ENCODE results near the gene RBL2. TPM values are rescaled to one million over a fixed set of nuclear protein-coding genes. Genes with fewer than 3 reads are reported as not detected.
"Not testable (repeated sequence)": the region's sequence is repeated elsewhere in the genome, so short reads cannot be mapped to it uniquely, and the experiment has no call there.

RBL2 gene
- total and polyA plus RNA-seq, 2 donors (not counting 1 experiment from before 2014, with no cell fraction given) = 70.7 to 171 TPM

GRCh38 chr16:53537626-53538025 is 103.4 kb downstream of the RBL2 start:
- POLR2A ChIA-PET = no interaction called here
- Mint-ChIP-seq H3K27ac (no peak overlapping the region), H3K4me1 (peaks cover 5% of the 10 kb centered on the region), H3K4me3 (no peak overlapping the region), H3K27me3 (peaks cover 8% of the 10 kb centered on the region), H3K9me3 (ENCODE audit: insufficient read depth) (no peaks in the 10 kb centered on the region)
- Histone ChIP-seq H2AFZ (ENCODE audit: insufficient read depth, low read depth, low read length, poor library complexity, severe bottlenecking) (no peak overlapping the region), H3K27ac (ENCODE audit: low read length in 2 of 2) (no peak overlapping the region), H3K9ac (ENCODE audit: low read length) (no peak overlapping the region), H4K20me1 (ENCODE audit: control insufficient read depth, insufficient read depth, low read length, poor library complexity, severe bottlenecking) (no peaks in the 10 kb centered on the region), H3K36me3 (replicated peaks in 1 of 2; ENCODE audit: control extremely low read depth in 1 of 2, control insufficient read depth in 1 of 2, extremely low read depth in 1 of 2, insufficient read depth in 2 of 2, low read length in 1 of 2) (no peaks in the 10 kb centered on the region), H3K79me2 (ENCODE audit: control insufficient read depth, insufficient read depth, low read length) (no peaks in the 10 kb centered on the region), H3K4me3 (ENCODE audit: control extremely low read depth in 1 of 5, extremely low read depth in 1 of 5, insufficient read depth in 1 of 5, low read depth in 2 of 5, low read length in 4 of 5) (no peak overlapping the region), H3K9me3 (ENCODE audit: control extremely low read depth in 1 of 3, control insufficient read depth in 2 of 3, insufficient read depth in 1 of 3, low read length in 2 of 3) (no peaks in the 10 kb centered on the region), H3K4me1 (ENCODE audit: control insufficient read depth in 2 of 2, insufficient read depth in 2 of 2, low read length in 2 of 2) (no peaks in the 10 kb centered on the region), H3K27me3 (replicated peaks in 1 of 4; ENCODE audit: control extremely low read depth in 1 of 4, control insufficient read depth in 3 of 4, insufficient read depth in 4 of 4, low read length in 3 of 4) (peaks cover 0 to 9% (median 1%) of the 10 kb centered on the region in 4 experiments), H3K4me2 (replicated peaks; ENCODE audit: low read depth, low read length, poor library complexity, severe bottlenecking) (no peak overlapping the region)
- intact Hi-C loops (cut with micrococcal nuclease) = no loop called here
- ATAC-seq (ENCODE audit: low read depth) (no peak), DNase-seq (no peak)
- no peak for TF ChIP-seq CTCF (IDR thresholded peaks at IDR 0.05)
- TF ChIP-seq EZH2 (IDR thresholded peaks at IDR 0.05; ENCODE audit: borderline replicate concordance, insufficient read depth, low read depth, low read length, poor library complexity, severe bottlenecking) = no peak
- 73% methylated on average over 2 of the region's 5 CpGs for WGBS (ENCODE audit: insufficient coverage)
- CTCF ChIA-PET = no interaction called here

GRCh38 chr16:53539346-53539745 is 105.1 kb downstream of the RBL2 start:
- H3K36me3 ChIP-seq (replicated peaks in 1 of 2; ENCODE audit: control extremely low read depth in 1 of 2, control insufficient read depth in 1 of 2, extremely low read depth in 1 of 2, insufficient read depth in 2 of 2, low read length in 1 of 2); DNase-seq; H3K4me3 Mint-ChIP-seq; H4K20me1 ChIP-seq (ENCODE audit: control insufficient read depth, insufficient read depth, low read length, poor library complexity, severe bottlenecking); H3K27ac ChIP-seq (ENCODE audit: low read length in 2 of 2); H3K4me1 Mint-ChIP-seq; H3K4me3 ChIP-seq (ENCODE audit: control extremely low read depth in 1 of 5, extremely low read depth in 1 of 5, insufficient read depth in 1 of 5, low read depth in 2 of 5, low read length in 4 of 5); H2AFZ ChIP-seq (ENCODE audit: insufficient read depth, low read depth, low read length, poor library complexity, severe bottlenecking); intact Hi-C loops (cut with micrococcal nuclease); H3K9ac ChIP-seq (ENCODE audit: low read length); POLR2A ChIA-PET; H3K4me2 ChIP-seq (replicated peaks; ENCODE audit: low read depth, low read length, poor library complexity, severe bottlenecking); H3K27ac Mint-ChIP-seq; H3K9me3 ChIP-seq (ENCODE audit: control extremely low read depth in 1 of 3, control insufficient read depth in 2 of 3, insufficient read depth in 1 of 3, low read length in 2 of 3); ATAC-seq (ENCODE audit: low read depth); CTCF ChIA-PET; H3K4me1 ChIP-seq (ENCODE audit: control insufficient read depth in 2 of 2, insufficient read depth in 2 of 2, low read length in 2 of 2); H3K79me2 ChIP-seq (ENCODE audit: control insufficient read depth, insufficient read depth, low read length); H3K9me3 Mint-ChIP-seq (ENCODE audit: insufficient read depth); H3K27me3 ChIP-seq (replicated peaks in 1 of 4; ENCODE audit: control extremely low read depth in 1 of 4, control insufficient read depth in 3 of 4, insufficient read depth in 4 of 4, low read length in 3 of 4): not testable (repeated sequence)
- peaks cover 15% of the 10 kb centered on the region for H3K27me3 Mint-ChIP-seq
- WGBS (ENCODE audit: insufficient coverage) = 99% methylated on average over 9 of the region's 27 CpGs

GRCh38 chr16:53539759-53540718 is 105.8 kb downstream of the RBL2 start:
- not testable (repeated sequence) for H3K27me3 ChIP-seq (replicated peaks in 1 of 4; ENCODE audit: control extremely low read depth in 1 of 4, control insufficient read depth in 3 of 4, insufficient read depth in 4 of 4, low read length in 3 of 4)
- CTCF ChIA-PET = interaction anchor here (1.0 kb wide), 1 partner anchor 10 kb away, joined by 6 read pairs; no protein-coding TSS in a partner anchor

More at GRCh38 chr16:53539759-53540718, 105.8 kb downstream of the RBL2 start:
- H2AFZ ChIP-seq (ENCODE audit: insufficient read depth, low read depth, low read length, poor library complexity, severe bottlenecking); intact Hi-C loops (cut with micrococcal nuclease); DNase-seq; H3K4me2 ChIP-seq (replicated peaks; ENCODE audit: low read depth, low read length, poor library complexity, severe bottlenecking); H3K79me2 ChIP-seq (ENCODE audit: control insufficient read depth, insufficient read depth, low read length); H3K4me3 Mint-ChIP-seq; POLR2A ChIA-PET; H3K27ac Mint-ChIP-seq; H3K4me3 ChIP-seq (ENCODE audit: control extremely low read depth in 1 of 5, extremely low read depth in 1 of 5, insufficient read depth in 1 of 5, low read depth in 2 of 5, low read length in 4 of 5); H3K36me3 ChIP-seq (replicated peaks in 1 of 2; ENCODE audit: control extremely low read depth in 1 of 2, control insufficient read depth in 1 of 2, extremely low read depth in 1 of 2, insufficient read depth in 2 of 2, low read length in 1 of 2); H3K4me1 Mint-ChIP-seq; H3K9me3 ChIP-seq (ENCODE audit: control extremely low read depth in 1 of 3, control insufficient read depth in 2 of 3, insufficient read depth in 1 of 3, low read length in 2 of 3); H3K27ac ChIP-seq (ENCODE audit: low read length in 2 of 2); H3K4me1 ChIP-seq (ENCODE audit: control insufficient read depth in 2 of 2, insufficient read depth in 2 of 2, low read length in 2 of 2); ATAC-seq (ENCODE audit: low read depth); H4K20me1 ChIP-seq (ENCODE audit: control insufficient read depth, insufficient read depth, low read length, poor library complexity, severe bottlenecking); H3K9ac ChIP-seq (ENCODE audit: low read length); H3K9me3 Mint-ChIP-seq (ENCODE audit: insufficient read depth): not testable (repeated sequence)
- WGBS (ENCODE audit: insufficient coverage) = 92% methylated on average over 5 of the region's 13 CpGs
- H3K27me3 Mint-ChIP-seq = peaks cover 21% of the 10 kb centered on the region

Measured in B cell (primary cell).